NB4 (cell line): Measurements from ENCODE around the gene CMSS1.

Experiments
- DNase-seq: peaks from one replicate; pipeline ENCODE4 v3.0.0; 2010; ENCODE audit warnings: low read depth
- H3K4me3 ChIP-seq: one replicate; pipeline ENCODE4 v1.5.1; 2011; ENCODE audit warnings: mild to moderate bottlenecking, low read depth, low read length, moderate library complexity
- CTCF ChIP-seq: IDR thresholded peaks from one replicate; pipeline ENCODE4 v1.5.1; 2012; ENCODE audit warnings: low read depth, low read length
- MAX ChIP-seq: IDR thresholded peaks from 2 replicates; pipeline ENCODE4 v1.6.1; 2011; ENCODE audit warnings: low read depth, low read length
- MYC ChIP-seq: IDR thresholded peaks from 2 replicates; pipeline ENCODE4 v1.6.1; 2011; ENCODE audit warnings: low read depth, low read length
- POLR2A ChIP-seq: IDR thresholded peaks from 2 replicates; pipeline ENCODE4 v1.6.1; 2011; ENCODE audit warnings: mild to moderate bottlenecking; ENCODE audit not compliant: insufficient read length; ENCODE audit errors: extremely low read depth

CMSS1 gene

GRCh38 chr3:99974989-99975388, 157.3 kb downstream of the CMSS1 start:
- no peak for DNase-seq
- TF ChIP-seq POLR2A (no peak), CTCF (no peak), MYC (no peak), MAX (no peak)
- H3K4me3 ChIP-seq: no peak overlapping the region

- no peak for TF ChIP-seq MYC
- TF ChIP-seq POLR2A: no peak
- TF ChIP-seq CTCF: no peak
- no peak for TF ChIP-seq MAX
- DNase-seq: no peak
- no peak overlapping the region for H3K4me3 ChIP-seq
Observed at GRCh38 chr3:99976584-99976983, 158.9 kb downstream of the CMSS1 start.

- H3K4me3 ChIP-seq: no peak overlapping the region
- DNase-seq: no peak
- TF ChIP-seq MAX: no peak
- TF ChIP-seq CTCF: no peak
- no peak for TF ChIP-seq POLR2A
- TF ChIP-seq MYC: no peak
Observed at GRCh38 chr3:99978221-99978620, 160.6 kb downstream of the CMSS1 start.

- TF ChIP-seq MYC: no peak
- TF ChIP-seq MAX: no peak
- no peak for TF ChIP-seq POLR2A
- TF ChIP-seq CTCF: no peak
- no peak overlapping the region for H3K4me3 ChIP-seq
- DNase-seq: no peak
Observed at GRCh38 chr3:99980606-99981005, 162.9 kb downstream of the CMSS1 start.

GRCh38 chr3:99981138-99981537, 163.5 kb downstream of the CMSS1 start:
- TF ChIP-seq MYC: no peak
- TF ChIP-seq MAX: no peak
- no peak for TF ChIP-seq POLR2A
- no peak for TF ChIP-seq CTCF
- no peak overlapping the region for H3K4me3 ChIP-seq
- DNase-seq: no peak

- H3K4me3 ChIP-seq: no peak overlapping the region
- TF ChIP-seq MAX: no peak
- DNase-seq: no peak
Observed at GRCh38 chr3:99982650-99983049, 165.0 kb downstream of the CMSS1 start.
